GM19397 (cell line): ENCODE data around the gene ERVV-1.
"Not testable (repeated sequence)": the region's sequence is repeated elsewhere in the genome, so short reads cannot be mapped to it uniquely, and the experiment has no call there.

ENCODE experiments used
- ATAC-seq: cut with Tn5 transposase; IDR thresholded peaks from one replicate; pipeline ENCODE4 v1.9.1; 2021; ENCODE audit warnings: mild to moderate bottlenecking, moderate library complexity; ENCODE audit not compliant: unreplicated experiment

Gene ERVV-1

DNA sequence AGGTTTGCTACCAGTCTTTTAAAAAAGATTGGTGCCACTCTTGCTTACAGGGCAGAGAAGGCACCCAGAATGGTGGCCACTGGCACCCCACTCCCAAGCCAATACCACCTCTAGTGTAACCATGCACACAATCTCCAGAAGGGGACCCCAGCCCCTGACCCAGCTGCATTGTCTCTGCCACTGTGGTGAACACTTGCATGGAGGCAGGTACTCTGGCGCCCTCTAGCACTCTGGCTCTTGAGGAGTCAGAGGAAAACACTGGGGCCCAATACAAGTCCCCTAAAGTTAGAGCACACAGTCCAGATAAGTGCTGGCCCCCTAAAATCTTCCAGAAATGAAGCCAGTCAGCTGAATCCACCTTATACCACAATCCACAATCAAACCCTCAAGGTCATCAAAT lies 6.0 kb downstream of the ERVV-1 start:
- ATAC-seq, result no peak

GRCh38 chr19:53028306-53028705 lies 14.6 kb downstream of the ERVV-1 start:
- not testable (repeated sequence) for ATAC-seq

GRCh38 chr19:53034054-53034453 lies 20.3 kb downstream of the ERVV-1 start:
- ATAC-seq, result no peak

DNA sequence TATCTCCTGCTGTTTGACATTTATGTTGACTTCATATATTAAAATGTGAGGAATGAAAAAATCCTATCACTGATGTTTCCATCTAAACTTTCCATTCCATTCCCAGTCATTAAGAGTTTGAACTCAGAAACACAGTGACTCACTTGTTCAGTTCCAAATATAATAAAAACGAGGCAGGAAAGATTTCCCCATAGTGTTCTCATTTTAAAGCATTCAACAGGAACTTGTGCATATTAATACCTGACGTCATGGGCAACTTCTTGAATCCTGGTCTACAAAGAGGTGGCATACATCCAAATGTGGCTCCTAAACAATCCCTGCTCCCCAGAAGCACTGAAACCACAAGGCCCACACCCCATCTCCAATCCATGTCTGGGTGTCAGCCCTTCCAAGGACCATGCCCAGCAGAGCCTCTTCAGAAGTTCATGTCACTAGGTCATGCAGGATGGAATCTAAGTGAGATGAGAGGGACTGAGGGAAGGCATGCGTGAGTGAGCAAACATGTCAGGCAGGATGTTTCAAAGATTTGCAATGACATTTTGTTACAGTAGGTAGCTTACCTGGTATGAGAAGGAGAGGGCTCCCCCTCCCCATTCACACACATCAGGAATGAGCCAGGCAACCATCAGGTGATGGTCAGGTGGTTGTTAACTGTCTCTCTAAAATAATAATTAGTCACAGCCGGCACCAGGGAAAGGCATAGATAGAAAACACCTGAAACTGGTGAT lies 21.4 kb downstream of the ERVV-1 start:
- no peak for ATAC-seq

DNA sequence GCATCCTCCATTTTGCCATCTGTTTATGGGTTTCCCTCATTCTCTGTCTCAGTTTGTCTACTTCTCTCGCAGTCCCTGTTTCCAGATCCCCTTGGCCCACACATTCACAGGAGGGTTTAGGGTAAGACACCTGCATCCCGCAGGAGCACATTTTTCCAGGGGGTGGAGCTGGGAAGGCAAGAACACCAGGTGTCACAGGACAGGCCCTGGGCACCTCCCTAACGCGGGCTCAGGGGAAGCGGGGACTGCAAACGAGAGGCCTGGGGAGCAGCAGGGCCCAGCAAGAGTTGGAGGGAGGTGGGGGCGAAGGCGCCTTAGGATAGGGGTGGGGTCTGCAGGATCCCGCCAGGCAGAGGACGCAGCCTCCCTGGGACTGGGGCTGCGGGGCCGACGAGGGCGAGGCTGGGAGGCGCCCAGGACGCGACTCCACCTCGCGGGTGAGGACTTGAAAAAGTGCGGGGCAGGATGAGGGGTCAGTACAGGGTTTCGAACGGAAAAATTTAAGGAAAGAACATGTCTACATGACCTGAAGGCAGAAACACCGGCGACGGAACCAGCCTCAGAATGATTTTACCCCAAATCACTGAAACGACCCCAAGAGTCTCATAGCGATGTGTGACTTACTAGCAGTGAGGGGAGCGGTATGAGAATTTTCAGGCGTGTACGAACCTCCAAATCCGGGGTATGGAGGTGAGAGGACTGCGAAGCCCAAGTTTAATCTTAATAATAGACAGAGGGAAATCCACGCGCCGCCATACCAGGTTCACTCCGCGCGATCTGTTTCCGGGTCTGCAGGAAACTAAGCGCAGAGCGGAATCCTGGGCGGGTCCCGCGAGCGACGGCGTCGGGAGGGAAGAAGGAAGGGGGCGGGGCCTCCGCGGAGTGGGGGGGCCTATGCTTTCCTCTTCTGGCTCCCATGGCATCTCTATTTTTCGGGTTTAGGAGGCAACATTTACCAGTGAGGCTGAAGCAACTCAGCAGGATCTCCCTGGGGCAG lies 23.7 kb downstream of the ERVV-1 start:
- no peak for ATAC-seq

- ATAC-seq, result no peak
Measured at GRCh38 chr19:53041366-53041765, 27.6 kb downstream of the ERVV-1 start.

DNA sequence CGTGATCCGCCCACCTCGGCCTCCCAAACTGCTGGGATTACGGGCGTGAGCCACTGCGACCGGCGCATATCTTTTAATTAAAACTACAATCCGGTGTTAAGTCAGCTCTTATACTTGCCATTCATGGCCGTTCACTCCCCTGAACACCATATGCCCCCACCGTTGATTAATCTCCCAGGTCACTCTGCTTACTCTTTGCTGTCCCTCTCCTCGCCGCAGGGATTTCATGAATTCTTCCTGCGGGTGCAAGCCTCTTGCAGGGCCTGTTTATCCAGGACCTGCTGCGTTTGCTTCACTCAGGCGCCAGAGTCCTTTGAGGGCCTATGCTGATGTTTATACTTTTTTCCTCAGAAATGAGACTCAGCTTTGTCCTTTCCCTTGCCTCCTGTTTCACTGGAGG lies 31.8 kb downstream of the ERVV-1 start:
- no peak for ATAC-seq

DNA sequence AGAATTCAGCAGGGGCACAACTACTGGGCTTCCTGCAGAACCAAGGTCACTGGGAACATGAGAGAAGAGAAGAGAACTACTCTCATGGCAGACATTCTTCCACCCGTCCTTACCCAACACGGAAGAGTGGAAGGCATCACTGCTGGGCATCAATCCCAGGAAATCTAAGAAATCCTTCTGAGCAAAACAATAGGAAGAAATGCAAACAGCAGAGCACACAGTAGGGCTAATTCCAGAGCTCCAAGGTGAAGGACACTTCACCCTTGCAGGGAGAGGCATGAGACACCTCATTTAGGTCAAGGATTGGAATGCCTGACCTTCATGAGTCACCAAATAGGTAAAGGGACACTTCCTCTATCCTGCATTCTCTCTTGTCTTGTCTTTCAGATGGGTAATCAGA lies 33.7 kb downstream of the ERVV-1 start:
- ATAC-seq, result no peak

DNA sequence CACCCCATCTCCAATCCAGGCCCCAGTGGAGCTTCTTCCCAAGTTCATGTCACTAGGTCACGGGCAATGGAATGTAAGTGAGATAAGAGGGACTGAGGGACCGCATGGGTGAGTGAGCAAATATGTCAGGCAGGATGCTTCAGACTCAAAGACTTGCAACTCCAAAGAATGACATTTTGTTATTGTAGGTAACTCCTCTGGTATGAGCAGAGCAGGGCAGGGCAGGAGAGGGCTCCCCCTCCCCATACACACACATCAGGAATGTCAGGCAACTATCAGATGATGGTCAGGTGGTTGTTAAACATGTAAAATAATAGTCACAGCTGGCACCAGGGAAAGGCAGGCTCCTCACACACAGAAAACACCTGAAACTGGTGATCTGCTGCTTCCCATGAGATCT lies 41.4 kb downstream of the ERVV-1 start:
- ATAC-seq, result no peak

- ATAC-seq, result no peak
Measured at GRCh38 chr19:53057904-53058580, 44.3 kb downstream of the ERVV-1 start.
